ENCODE measurements around the gene DCUN1D4. TPM values are rescaled to one million over a fixed set of nuclear protein-coding genes. Genes with fewer than 3 reads are reported as not detected.
A peak's percentile ranks its signal among the peaks of the same experiment; 100 is the strongest.

Gene DCUN1D4
- polyA plus RNA-seq, 1 of the 3 experiments (the other 2 are of a cell fraction): 42.9 TPM

- peak overlapping the region; percentile 60; the same call in 1 of the 2 replicates for H2AFZ ChIP-seq (ENCODE audit: low read depth)
Observed at GRCh38 chr4:51942108-51942832, 99.3 kb downstream of the DCUN1D4 start.

GRCh38 chr4:51942833-51943215 is 99.9 kb downstream of the DCUN1D4 start:
- peak overlapping the region; percentile 65 for H3K4me2 ChIP-seq
- WGBS (ENCODE audit: low lambda C conversion rate): 14% methylated on average over 2 of the region's 2 CpGs
- no peaks in the 10 kb centered on the region for H4K20me1 ChIP-seq (ENCODE audit: insufficient read depth)
- no peak for DNase-seq
- no peaks in the 10 kb centered on the region for H3F3A ChIP-seq (replicated peaks; ENCODE audit: insufficient read depth)
- H3K9me2 ChIP-seq: no peaks in the 10 kb centered on the region
- peak overlapping the region; percentile 3 to 36; a peak in 3 of 4 replicates for H3K4me3 ChIP-seq (ENCODE audit: low read depth in 2 of 2, low read length in 1 of 2)
- H3K36me3 ChIP-seq (replicated peaks in 1 of 2; ENCODE audit: control insufficient read depth in 1 of 2, insufficient read depth in 2 of 2, low read length in 1 of 2): no peaks in the 10 kb centered on the region
- no peaks in the 10 kb centered on the region for H3K79me2 ChIP-seq (ENCODE audit: insufficient read depth)
- peaks cover 2 to 10% of the 10 kb centered on the region in 2 experiments; a peak in 2 of 4 replicates for H3K4me1 ChIP-seq (ENCODE audit: control insufficient read depth in 1 of 2, insufficient read depth in 2 of 2, low read depth in 1 of 2, low read length in 1 of 2)
- POLR2A ChIA-PET: no interaction called here
- H2AFZ ChIP-seq (ENCODE audit: low read depth): peak overlapping the region; percentile 60; the same call in 1 of the 2 replicates
- no peaks in the 10 kb centered on the region for H3K27me3 ChIP-seq (ENCODE audit: insufficient read depth)
- CTCF ChIA-PET: no interaction called here
- H3K9ac ChIP-seq: no peak overlapping the region
- no peaks in the 10 kb centered on the region for H3K9me3 ChIP-seq
- peak overlapping the region; percentile 11 to 67; a peak in 1 of 4 replicates for H3K27ac ChIP-seq (ENCODE audit: low read depth in 2 of 2, low read length in 1 of 2)
- TF ChIP-seq SIN3A (IDR thresholded peaks at IDR 0.05; ENCODE audit: borderline replicate concordance, low read depth, low read length) (no peak), REST (IDR thresholded peaks at IDR 0.05; ENCODE audit: low read depth, low read length) (no peak), NRF1 (IDR thresholded peaks at IDR 0.05; ENCODE audit: low read depth, low read length) (no peak), FOXM1 (IDR thresholded peaks at IDR 0.05; ENCODE audit: low read depth) (no peak), RFX5 (IDR thresholded peaks at IDR 0.05; ENCODE audit: low read length) (no peak), MXI1 (IDR thresholded peaks at IDR 0.05; ENCODE audit: low read depth, low read length) (no peak), EZH2phosphoT487 (IDR thresholded peaks at IDR 0.05; ENCODE audit: borderline replicate concordance, low read depth) (no peak), TEAD4 (IDR thresholded peaks at IDR 0.05; ENCODE audit: borderline replicate concordance, insufficient read depth) (no peak), USF1 (IDR thresholded peaks at IDR 0.05; ENCODE audit: borderline replicate concordance, low read depth) (no peak), SMC3 (IDR thresholded peaks at IDR 0.05; ENCODE audit: low read depth, low read length) (no peak), JUND (IDR thresholded peaks at IDR 0.05) (no peak), NFIC (IDR thresholded peaks at IDR 0.05; ENCODE audit: borderline replicate concordance) (no peak), FOXJ3 (CRISPR knock-in tag; IDR thresholded peaks at IDR 0.05) (no peak)

More at GRCh38 chr4:51942108-51942832, 99.3 kb downstream of the DCUN1D4 start:
- TF ChIP-seq USF2 (IDR thresholded peaks at IDR 0.05; ENCODE audit: borderline replicate concordance, low read depth, low read length) (no peak), SMC3 (IDR thresholded peaks at IDR 0.05; ENCODE audit: low read depth, low read length) (no peak), FOSL2 (IDR thresholded peaks at IDR 0.05; ENCODE audit: borderline replicate concordance, low read depth) (peak; percentile 62; the same call in 1 of the 2 replicates), NFIC (IDR thresholded peaks at IDR 0.05; ENCODE audit: borderline replicate concordance) (peak; percentile 15; the same call in 1 of the 2 replicates), TCF12 (IDR thresholded peaks at IDR 0.05) (peak; percentile 77), PBX3 (IDR thresholded peaks at IDR 0.05) (peak; percentile 19; the same call in 1 of the 2 replicates), JUND (IDR thresholded peaks at IDR 0.05) (peak; percentile 58)
- POLR2A ChIA-PET: no interaction called here
- Histone ChIP-seq H3K9ac (no peak overlapping the region), H3K4me2 (peak overlapping the region; percentile 65), H3K27me3 (ENCODE audit: insufficient read depth) (no peaks in the 10 kb centered on the region), H3K36me3 (replicated peaks in 1 of 2; ENCODE audit: control insufficient read depth in 1 of 2, insufficient read depth in 2 of 2, low read length in 1 of 2) (no peaks in the 10 kb centered on the region), H3K9me3 (no peaks in the 10 kb centered on the region), H3K4me3 (ENCODE audit: low read depth in 2 of 2, low read length in 1 of 2) (peak overlapping the region in 1 of 2 experiments; percentile 36; a peak in 2 of 4 replicates), H3K27ac (ENCODE audit: low read depth in 2 of 2, low read length in 1 of 2) (peak overlapping the region; percentile 11 to 67; a peak in 2 of 4 replicates), H4K20me1 (ENCODE audit: insufficient read depth) (no peaks in the 10 kb centered on the region), H3K79me2 (ENCODE audit: insufficient read depth) (no peaks in the 10 kb centered on the region), H3K4me1 (ENCODE audit: control insufficient read depth in 1 of 2, insufficient read depth in 2 of 2, low read depth in 1 of 2, low read length in 1 of 2) (peaks cover 2 to 10% of the 10 kb centered on the region in 2 experiments; a peak in 2 of 4 replicates), H3K9me2 (no peaks in the 10 kb centered on the region), H3F3A (replicated peaks; ENCODE audit: insufficient read depth) (no peaks in the 10 kb centered on the region)
- CTCF ChIA-PET: no interaction called here
- WGBS (ENCODE audit: low lambda C conversion rate): 7% methylated on average over 6 of the region's 6 CpGs
- no peak for DNase-seq
